Stimulated activated CD4-positive, alpha-beta T cell treated with anti-CD3 and anti-CD28 coated beads, Interleukin-2, amount 100 ng/mL, for 4 hours (primary cell): ENCODE data around the gene GORASP1.
A peak's percentile ranks its signal among the peaks of the same experiment; 100 is the strongest.
"Not testable (repeated sequence)": the region's sequence is repeated elsewhere in the genome, so short reads cannot be mapped to it uniquely, and the experiment has no call there.

Experiments used
- DNase-seq: peaks from one replicate; pipeline ENCODE4 v3.0.0-alpha.2; 2020; ENCODE audit warnings: low read depth

The GORASP1 gene

GRCh38 chr3:39064646-39065045 is 42.8 kb downstream of the GORASP1 start:
- no peak for DNase-seq

GRCh38 chr3:39063143-39063542 is 44.3 kb downstream of the GORASP1 start:
- DNase-seq: no peak

- no peak for DNase-seq
Measured at GRCh38 chr3:39062180-39062579, 45.2 kb downstream of the GORASP1 start.

GRCh38 chr3:39061228-39061627 is 46.2 kb downstream of the GORASP1 start:
- DNase-seq: not testable (repeated sequence)

- DNase-seq: no peak
Measured at GRCh38 chr3:39056151-39056550, 51.3 kb downstream of the GORASP1 start.

- no peak for DNase-seq
Measured at GRCh38 chr3:39053696-39054095, 53.7 kb downstream of the GORASP1 start.

- no peak for DNase-seq
Measured at GRCh38 chr3:39052583-39052982, 54.8 kb downstream of the GORASP1 start.

- DNase-seq: peak; percentile 91
Measured at GRCh38 chr3:39051649-39052561, 55.5 kb downstream of the GORASP1 start, which contains the start of the genes SCN11A and WDR48. Gene SCN11A, minus strand, starts transcription at chr3:39051944. Its CDS starts 101,582 bp downstream, at chr3:38950362. Gene WDR48, plus strand, starts transcription at chr3:39052016. Its CDS starts 10 bp downstream, at chr3:39052026.

- DNase-seq: no peak
Measured at GRCh38 chr3:39050029-39050428, 57.4 kb downstream of the GORASP1 start.
